ENCODE measurements around the gene ARID3A.
A peak's percentile ranks its signal among the peaks of the same experiment; 100 is the strongest.

Gene ARID3A

GRCh38 chr19:980133-980998 is 54.5 kb downstream of the ARID3A start:
- no peak for TF ChIP-seq CTCF (IDR thresholded peaks at IDR 0.05)
- Histone ChIP-seq H3K4me3 (no peak overlapping the region), H3K27ac (no peak overlapping the region)
- no peak for DNase-seq (ENCODE audit: low spot score)

GRCh38 chr19:982567-983170 is 56.8 kb downstream of the ARID3A start:
- Histone ChIP-seq H3K27ac (peak overlapping the region in 1 of 2 donors; percentile 57), H3K4me3 (peak overlapping the region; percentile 68)
- no peak for DNase-seq (ENCODE audit: low spot score)
- peak; percentile 96 for TF ChIP-seq CTCF (IDR thresholded peaks at IDR 0.05)

GRCh38 chr19:984165-984967 is 58.5 kb downstream of the ARID3A start, which contains the start of gene WDR18:
Gene WDR18, plus strand, starts transcription at chr19:984345. Its CDS starts 9 bp downstream, at chr19:984354.
- no peak for TF ChIP-seq CTCF (IDR thresholded peaks at IDR 0.05)
- DNase-seq (ENCODE audit: low spot score) = peak; percentile 93
- Histone ChIP-seq H3K27ac (peak within 1 kb of the TSS; percentile 84 to 91), H3K4me3 (peak within 1 kb of the TSS; percentile 97)

- Histone ChIP-seq H3K4me3 (no peak overlapping the region), H3K27ac (no peak overlapping the region)
- no peak for DNase-seq (ENCODE audit: low spot score)
- no peak for TF ChIP-seq CTCF (IDR thresholded peaks at IDR 0.05)
Measured at GRCh38 chr19:986083-986482, 60.2 kb downstream of the ARID3A start.

GRCh38 chr19:988081-988480 is 62.2 kb downstream of the ARID3A start:
- no peak for DNase-seq (ENCODE audit: low spot score)
- H3K4me3 ChIP-seq = no peak overlapping the region
- no peak for TF ChIP-seq CTCF (IDR thresholded peaks at IDR 0.05)
- no peak overlapping the region for H3K27ac ChIP-seq

GRCh38 chr19:988510-988909 is 62.7 kb downstream of the ARID3A start:
- Histone ChIP-seq H3K27ac (no peak overlapping the region), H3K4me3 (no peak overlapping the region)
- no peak for TF ChIP-seq CTCF (IDR thresholded peaks at IDR 0.05)
- DNase-seq (ENCODE audit: low spot score) = no peak

Measured in coronary artery (tissue), 2 donors.